HFF-Myc (cell line): ENCODE results near the gene AFAP1L2.

Experiments
- DNase-seq: peaks from one replicate; pipeline ENCODE4 v3.0.0-alpha.2; 2011; ENCODE audit warnings: low read depth; ENCODE audit errors: extremely low read depth
- H3K4me3 ChIP-seq: replicated peaks from 2 replicates; pipeline ENCODE4 v1.5.1; 2011; ENCODE audit warnings: low read depth, mild to moderate bottlenecking, control low read depth, low read length
- TF ChIP-seq, protein P1 (sequence below): IDR thresholded peaks from 2 replicates; pipeline ENCODE4 v1.5.1; 2012; ENCODE audit warnings: mild to moderate bottlenecking, low read depth, low read length, control low read depth; ENCODE audit errors: missing control alignments

Gene AFAP1L2, protein sequence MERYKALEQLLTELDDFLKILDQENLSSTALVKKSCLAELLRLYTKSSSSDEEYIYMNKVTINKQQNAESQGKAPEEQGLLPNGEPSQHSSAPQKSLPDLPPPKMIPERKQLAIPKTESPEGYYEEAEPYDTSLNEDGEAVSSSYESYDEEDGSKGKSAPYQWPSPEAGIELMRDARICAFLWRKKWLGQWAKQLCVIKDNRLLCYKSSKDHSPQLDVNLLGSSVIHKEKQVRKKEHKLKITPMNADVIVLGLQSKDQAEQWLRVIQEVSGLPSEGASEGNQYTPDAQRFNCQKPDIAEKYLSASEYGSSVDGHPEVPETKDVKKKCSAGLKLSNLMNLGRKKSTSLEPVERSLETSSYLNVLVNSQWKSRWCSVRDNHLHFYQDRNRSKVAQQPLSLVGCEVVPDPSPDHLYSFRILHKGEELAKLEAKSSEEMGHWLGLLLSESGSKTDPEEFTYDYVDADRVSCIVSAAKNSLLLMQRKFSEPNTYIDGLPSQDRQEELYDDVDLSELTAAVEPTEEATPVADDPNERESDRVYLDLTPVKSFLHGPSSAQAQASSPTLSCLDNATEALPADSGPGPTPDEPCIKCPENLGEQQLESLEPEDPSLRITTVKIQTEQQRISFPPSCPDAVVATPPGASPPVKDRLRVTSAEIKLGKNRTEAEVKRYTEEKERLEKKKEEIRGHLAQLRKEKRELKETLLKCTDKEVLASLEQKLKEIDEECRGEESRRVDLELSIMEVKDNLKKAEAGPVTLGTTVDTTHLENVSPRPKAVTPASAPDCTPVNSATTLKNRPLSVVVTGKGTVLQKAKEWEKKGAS

DNA sequence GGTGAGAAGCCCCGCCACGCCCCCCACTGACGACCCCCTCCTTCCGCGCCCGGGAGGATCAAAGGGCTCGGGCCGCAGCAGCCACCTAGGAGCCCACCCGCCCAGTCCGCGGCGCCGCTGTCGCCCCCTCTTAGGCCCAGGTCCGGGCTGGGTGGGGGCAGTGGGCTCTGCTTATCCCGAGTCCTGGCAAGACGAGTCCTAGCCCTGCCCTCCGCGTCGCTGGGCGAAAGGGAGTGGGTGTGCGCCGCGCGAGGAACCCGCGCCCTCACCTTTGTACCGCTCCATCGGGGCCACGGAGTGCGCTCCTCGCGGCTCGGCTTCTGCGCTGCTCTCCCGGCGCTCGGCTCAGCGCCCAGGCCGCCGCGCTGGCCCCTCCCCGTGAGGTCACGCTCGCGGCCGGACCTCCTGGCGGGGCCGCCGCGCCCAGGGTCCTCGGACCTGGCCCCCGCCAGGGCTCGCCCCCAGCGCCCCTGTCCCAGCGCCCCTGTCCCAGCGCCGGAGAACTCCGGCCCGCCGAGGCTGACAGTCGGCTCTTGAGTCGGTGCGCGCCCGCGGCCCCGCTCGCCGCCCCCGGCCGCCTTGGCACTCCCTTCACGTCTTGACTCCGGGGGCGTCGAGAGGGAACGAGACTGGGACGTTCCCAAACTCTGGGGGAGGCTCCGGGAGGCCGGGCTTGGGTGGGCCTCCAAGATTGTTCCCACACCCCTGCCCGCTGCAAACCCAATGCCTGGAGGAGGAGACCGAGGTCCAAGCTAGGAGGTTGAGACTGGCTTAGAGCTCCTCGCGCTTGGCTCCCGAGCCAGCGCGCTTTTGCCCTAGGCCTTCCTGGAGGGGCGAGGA is at the start of gene AFAP1L2:
Gene AFAP1L2 (minus strand): TSS at position 332 of the 840 bp plus-strand sequence. CDS start 47 bp downstream, at position 285.
- no peak for DNase-seq
- H3K4me3 ChIP-seq: peak within 1 kb of the TSS; percentile 26
- TF ChIP-seq, protein P1, sequence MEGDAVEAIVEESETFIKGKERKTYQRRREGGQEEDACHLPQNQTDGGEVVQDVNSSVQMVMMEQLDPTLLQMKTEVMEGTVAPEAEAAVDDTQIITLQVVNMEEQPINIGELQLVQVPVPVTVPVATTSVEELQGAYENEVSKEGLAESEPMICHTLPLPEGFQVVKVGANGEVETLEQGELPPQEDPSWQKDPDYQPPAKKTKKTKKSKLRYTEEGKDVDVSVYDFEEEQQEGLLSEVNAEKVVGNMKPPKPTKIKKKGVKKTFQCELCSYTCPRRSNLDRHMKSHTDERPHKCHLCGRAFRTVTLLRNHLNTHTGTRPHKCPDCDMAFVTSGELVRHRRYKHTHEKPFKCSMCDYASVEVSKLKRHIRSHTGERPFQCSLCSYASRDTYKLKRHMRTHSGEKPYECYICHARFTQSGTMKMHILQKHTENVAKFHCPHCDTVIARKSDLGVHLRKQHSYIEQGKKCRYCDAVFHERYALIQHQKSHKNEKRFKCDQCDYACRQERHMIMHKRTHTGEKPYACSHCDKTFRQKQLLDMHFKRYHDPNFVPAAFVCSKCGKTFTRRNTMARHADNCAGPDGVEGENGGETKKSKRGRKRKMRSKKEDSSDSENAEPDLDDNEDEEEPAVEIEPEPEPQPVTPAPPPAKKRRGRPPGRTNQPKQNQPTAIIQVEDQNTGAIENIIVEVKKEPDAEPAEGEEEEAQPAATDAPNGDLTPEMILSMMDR: no peak

DNA sequence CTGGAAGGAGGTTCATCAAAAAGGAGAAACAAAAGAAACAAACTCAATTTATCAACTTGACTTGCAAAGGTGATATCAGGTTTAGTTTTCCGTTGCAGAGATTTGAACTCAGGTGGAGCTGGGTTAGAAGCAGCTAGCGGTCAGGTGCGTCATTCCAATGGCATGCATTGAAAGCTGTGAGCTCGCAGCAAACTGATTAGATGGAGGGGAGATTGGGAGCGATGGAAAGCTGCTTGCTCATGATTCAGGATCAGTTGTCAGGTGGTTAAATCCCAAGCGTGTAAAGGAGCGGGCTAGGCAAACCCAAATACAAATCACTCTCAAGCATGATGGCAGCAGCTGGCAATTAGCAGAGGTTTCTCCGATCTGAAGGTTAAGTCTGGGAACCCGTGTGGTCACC is 49.3 kb upstream of the AFAP1L2 start:
- no peak overlapping the region for H3K4me3 ChIP-seq
- TF ChIP-seq, protein P1: no peak
- no peak for DNase-seq

DNA sequence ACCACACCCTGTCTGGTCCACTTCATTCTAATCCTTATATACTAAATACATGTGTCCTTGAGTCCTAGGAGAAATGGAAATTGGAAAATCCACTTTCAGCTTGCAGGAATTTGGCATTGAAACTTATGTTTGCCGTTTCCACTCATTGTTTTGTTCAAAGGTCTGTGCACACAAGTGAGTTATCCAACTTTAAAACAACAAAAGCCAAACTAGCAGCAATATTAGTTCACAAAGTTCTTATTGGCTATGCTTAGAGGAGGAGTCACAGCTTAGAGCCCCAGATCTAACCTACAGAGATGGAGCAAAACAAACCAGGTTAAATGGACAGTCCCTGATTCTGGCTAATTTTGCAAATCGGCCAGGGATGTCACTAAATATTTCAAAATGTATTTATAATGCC is 44.6 kb upstream of the AFAP1L2 start:
- TF ChIP-seq, protein P1: no peak

DNA sequence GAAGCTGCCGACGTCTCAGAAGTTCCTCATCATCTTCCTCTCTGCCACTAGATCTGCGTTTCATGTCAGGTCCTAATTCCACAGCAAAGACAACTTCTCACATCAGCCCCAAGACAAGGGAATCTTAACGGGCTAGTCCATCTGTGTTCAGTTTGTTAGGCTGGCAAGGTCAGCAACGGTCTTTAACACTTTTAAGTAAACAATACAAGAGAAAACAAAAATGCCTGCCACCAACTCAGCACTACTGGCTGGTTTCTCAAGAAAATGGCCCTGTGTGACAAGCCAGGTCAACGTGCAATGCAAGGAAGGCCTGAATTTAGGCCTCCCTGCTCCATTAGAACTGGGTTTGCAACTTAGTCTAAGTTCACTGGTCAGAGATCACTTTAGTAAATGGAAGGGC is 41.0 kb upstream of the AFAP1L2 start:
- no peak overlapping the region for H3K4me3 ChIP-seq
- no peak for DNase-seq
- TF ChIP-seq, protein P1: no peak

More for the DNA sequence above, 44.6 kb upstream of the AFAP1L2 start:
- no peak for DNase-seq
- H3K4me3 ChIP-seq: no peak overlapping the region

DNA sequence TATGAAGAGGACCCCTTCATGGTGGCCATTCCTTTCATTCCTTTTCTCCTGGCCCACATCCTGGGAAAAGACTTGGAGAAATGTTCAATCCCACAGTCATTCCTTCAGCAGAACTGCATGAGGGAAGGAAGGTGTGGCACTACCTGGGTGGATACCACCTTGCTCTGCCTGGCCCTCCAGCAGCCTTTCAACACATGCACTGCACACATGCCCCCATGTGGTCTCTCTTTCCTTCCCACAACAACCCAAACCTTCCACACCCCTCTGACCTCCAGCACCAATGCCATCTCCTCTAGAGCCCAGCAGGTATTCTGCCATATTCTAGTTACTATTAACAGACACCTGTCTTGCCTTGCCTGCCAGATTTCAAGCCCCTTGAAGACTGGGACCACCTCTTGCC is 40.5 kb upstream of the AFAP1L2 start:
- TF ChIP-seq, protein P1: no peak
- DNase-seq: no peak
- no peak overlapping the region for H3K4me3 ChIP-seq

DNA sequence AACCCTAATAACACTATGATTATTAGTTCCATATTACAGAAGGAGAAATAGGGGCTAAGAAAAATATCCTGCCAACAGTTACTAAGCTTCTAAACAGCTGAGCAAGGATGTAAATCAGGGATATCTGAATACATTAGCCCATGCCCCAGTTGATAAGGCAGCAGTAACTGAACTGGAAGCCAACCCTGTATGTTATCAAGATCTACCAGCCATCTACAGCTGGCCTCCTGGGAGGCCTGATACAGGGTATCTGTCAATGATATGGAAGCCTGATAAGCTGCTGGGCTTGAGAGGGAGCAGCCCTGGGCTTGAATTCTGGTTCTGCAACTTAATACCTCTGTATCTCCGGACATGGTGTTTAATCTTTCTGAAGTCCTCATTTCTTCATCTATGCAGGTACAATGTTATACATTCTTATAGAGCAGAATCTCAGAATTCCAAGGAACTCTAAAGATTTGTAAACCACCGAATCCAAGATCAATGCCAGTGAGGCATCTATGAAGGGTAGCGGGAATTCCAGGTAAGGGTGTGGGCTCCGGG is 37.9 kb upstream of the AFAP1L2 start:
- TF ChIP-seq, protein P1: no peak
- DNase-seq: no peak
- H3K4me3 ChIP-seq: no peak overlapping the region
